CD4-positive, alpha-beta T cell treated with Interleukin-2 at 100 ng/mL for 4 hours (primary cell): ENCODE data around the gene NTSR1.

Experiments used
- DNase-seq: peaks from one replicate; pipeline ENCODE4 v3.0.0-alpha.2; 2020; ENCODE audit warnings: low spot score

Gene NTSR1

GRCh38 chr20:62772103-62772611 is 63.5 kb downstream of the NTSR1 start:
- DNase-seq, result no peak

- no peak for DNase-seq
Observed at GRCh38 chr20:62772619-62772989, 64.0 kb downstream of the NTSR1 start.

GRCh38 chr20:62772990-62773844 is 64.6 kb downstream of the NTSR1 start:
- no peak for DNase-seq

- no peak for DNase-seq
Observed at GRCh38 chr20:62773845-62774714, 65.4 kb downstream of the NTSR1 start.

GRCh38 chr20:62774762-62775161 is 66.1 kb downstream of the NTSR1 start:
- no peak for DNase-seq

GRCh38 chr20:62775206-62775605 is 66.6 kb downstream of the NTSR1 start:
- no peak for DNase-seq

GRCh38 chr20:62776035-62776691 is 67.5 kb downstream of the NTSR1 start:
- no peak for DNase-seq

- DNase-seq, result peak; percentile 70
Observed at GRCh38 chr20:62776692-62777527, 68.3 kb downstream of the NTSR1 start.

- DNase-seq, result no peak
Observed at GRCh38 chr20:62777528-62777830, 68.8 kb downstream of the NTSR1 start.

GRCh38 chr20:62778058-62778457 is 69.4 kb downstream of the NTSR1 start:
- DNase-seq, result no peak

- no peak for DNase-seq
Observed at GRCh38 chr20:62778601-62779416, 70.2 kb downstream of the NTSR1 start.

- DNase-seq, result no peak
Observed at GRCh38 chr20:62779417-62779685, 70.7 kb downstream of the NTSR1 start.

- no peak for DNase-seq
Observed at GRCh38 chr20:62780204-62780603, 71.6 kb downstream of the NTSR1 start.

GRCh38 chr20:62780696-62781095 is 72.1 kb downstream of the NTSR1 start:
- no peak for DNase-seq

- DNase-seq, result no peak
Observed at GRCh38 chr20:62782149-62782892, 73.7 kb downstream of the NTSR1 start.

GRCh38 chr20:62782893-62783278 is 74.2 kb downstream of the NTSR1 start:
- DNase-seq, result no peak

- DNase-seq, result no peak
Observed at GRCh38 chr20:62784497-62784896, 75.9 kb downstream of the NTSR1 start.

GRCh38 chr20:62785393-62785792 is 76.8 kb downstream of the NTSR1 start:
- DNase-seq, result no peak

GRCh38 chr20:62786157-62786556 is 77.5 kb downstream of the NTSR1 start:
- DNase-seq, result no peak

- DNase-seq, result no peak
Observed at GRCh38 chr20:62787321-62787720, 78.7 kb downstream of the NTSR1 start.
